ENCODE measurements around the gene U2AF1L4.

GRCh38 chr19:35777086-35777841 is 32.0 kb upstream of the U2AF1L4 start:
- TF ChIP-seq POLR2A (IDR thresholded peaks at IDR 0.05) (no peak), CTCF (IDR thresholded peaks at IDR 0.05) (no peak)
